Stimulated activated naive CD4-positive, alpha-beta T cell (primary cell): ENCODE data around the gene WDR81.
"Not testable (repeated sequence)": the region's sequence is repeated elsewhere in the genome, so short reads cannot be mapped to it uniquely, and the experiment has no call there.

Source experiments
- DNase-seq, 6 experiments: peaks; one replicate each; lab custom pipeline; 2025; lab: John Stamatoyannopoulos, UW

The WDR81 gene

DNA sequence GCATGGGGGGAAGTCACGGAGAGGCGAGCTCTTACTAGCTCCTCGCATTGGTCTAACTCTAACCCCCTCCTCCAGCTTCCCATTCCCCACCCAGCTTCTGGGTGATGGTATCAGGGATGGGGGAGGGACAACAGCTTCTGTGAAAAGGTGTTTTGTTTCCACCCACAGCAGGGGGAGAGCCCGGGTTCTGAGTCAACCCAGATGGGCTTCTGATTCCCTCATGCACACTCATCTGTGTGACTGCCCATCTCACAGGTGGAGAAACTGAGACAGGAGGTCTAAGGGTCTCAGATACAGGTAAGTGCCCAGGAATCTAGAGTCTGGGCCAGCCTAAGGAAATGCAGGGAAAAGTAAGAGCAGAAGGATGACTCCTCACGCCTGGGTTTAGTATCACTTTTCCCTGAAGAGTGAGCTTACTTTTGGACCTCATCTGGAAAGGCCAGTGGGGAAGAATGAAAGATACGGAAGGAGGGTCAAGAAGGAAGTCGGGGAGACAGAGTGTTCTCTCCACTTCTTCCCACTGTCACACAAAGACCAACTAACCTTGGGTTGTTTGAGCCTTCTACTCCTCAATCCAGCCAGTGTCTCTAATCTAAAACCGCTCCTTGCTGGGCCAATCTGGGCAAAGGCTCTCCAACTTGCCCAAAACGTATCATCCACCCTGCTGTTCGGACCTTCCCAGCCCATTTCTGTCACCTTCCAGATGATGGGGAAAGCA is 11.2 kb upstream of the WDR81 start:
- DNase-seq = no peak

DNA sequence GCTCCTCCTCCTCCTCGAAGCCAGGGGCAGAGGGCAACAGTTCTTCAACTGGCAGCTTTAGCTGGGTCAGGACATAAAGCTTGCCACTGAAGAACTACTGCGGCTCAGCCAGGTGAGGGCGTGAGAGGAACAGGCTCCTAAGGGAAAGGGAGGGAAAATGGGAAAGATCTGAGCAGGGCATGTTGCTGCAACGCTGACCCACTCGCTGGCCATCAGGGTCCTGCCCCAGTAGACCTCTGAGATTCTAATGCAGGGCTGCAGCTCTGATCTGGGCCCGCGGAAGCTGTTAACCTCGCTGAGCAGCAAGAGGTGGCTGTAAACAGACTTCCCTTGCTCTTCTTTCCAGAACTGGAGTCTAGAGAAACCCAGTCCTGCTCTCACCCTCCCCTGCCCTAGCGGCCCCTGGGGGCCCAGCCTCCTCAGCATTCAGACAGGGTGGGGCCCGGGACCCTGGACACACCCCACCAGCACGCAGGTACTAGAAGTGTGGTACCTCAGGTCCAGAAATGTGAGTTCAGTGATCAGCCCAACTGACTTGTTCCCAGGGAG is 10.6 kb upstream of the WDR81 start:
- peak in 1 of 6 experiments; percentile 2 for DNase-seq

DNA sequence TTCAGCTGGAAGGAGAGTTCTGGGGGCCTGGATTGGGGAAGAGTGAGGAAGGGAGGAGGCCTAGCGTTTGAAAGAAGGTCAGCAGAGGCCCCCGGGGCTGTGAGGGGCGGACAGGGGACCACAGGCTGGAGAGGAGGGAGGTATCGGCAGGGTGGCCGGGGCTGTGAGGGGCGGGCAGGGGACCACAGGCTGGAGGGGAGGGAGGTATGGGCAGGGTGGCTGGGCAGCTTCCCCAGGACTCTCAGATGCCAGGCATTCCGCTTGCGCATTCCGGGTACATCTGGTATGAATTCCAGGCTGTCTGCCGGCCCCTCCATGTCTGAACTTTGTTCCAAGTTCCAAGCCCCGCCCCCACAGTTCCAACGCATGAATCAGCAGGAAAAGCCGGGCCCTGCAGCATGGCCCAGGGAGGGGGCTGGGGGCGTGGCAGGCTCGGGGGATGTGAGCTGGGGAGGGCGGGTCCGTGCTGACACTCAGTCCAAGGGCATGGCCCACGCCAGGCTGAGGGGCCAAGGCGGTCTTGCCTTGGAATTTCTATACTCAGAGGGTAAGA is 10.0 kb upstream of the WDR81 start:
- peak in 1 of 6 experiments; percentile 36 for DNase-seq

DNA sequence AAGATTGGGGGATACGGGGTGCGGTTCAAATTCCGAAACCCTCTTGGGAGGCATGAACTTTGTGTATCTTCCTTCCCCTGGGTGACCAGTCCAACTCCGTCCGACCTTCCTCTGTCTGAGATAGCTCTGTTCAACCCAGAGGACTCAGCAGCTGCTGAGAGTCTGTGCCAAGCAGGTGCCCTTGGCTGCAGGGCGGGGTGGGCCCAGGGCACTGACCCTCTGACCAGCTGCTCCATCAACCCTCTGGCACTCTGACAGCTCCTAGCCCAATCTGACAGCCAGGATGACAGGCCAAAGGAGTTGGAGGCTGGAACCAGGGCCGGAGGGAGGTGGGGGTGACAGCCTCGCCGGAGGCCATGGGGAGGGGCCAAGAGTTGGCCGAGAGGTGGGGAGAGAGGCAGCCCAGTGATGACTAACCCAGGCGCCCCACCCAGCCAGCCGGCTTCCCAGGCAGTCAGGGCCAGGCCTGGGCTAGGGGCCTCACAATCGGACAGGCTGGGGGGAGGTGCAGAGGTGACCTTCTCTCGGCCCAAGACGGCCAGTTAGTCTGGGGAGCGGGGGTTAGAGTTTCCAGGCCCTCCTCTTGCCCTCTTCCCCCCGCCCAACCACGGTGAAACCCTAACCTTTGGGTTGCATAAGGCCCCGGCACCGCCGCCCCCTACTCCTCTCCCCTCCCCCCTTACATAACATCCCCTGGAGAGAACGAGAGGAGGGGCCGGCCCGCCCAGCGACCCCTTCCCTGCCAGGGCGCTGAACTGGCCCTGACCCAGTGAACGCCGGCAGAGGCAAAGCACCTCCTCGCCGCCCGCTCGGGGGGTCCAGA is 9.3 kb upstream of the WDR81 start:
- peak in 1 of 6 experiments; percentile 15 for DNase-seq

DNA sequence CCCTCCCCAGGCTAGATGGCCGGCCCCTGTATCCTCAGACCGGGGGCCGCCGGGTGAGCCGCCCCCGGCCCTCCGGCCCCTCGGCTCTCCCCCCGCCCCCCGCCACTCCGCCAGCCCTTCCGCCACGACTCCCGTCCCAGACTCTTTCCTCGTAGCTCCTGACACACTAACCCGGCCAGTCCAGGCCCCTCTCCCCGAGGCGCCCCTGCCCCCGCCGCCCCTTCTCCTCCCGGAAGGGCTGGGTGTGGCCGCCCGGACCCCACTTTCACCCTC is 8.8 kb upstream of the WDR81 start:
- no peak for DNase-seq

DNA sequence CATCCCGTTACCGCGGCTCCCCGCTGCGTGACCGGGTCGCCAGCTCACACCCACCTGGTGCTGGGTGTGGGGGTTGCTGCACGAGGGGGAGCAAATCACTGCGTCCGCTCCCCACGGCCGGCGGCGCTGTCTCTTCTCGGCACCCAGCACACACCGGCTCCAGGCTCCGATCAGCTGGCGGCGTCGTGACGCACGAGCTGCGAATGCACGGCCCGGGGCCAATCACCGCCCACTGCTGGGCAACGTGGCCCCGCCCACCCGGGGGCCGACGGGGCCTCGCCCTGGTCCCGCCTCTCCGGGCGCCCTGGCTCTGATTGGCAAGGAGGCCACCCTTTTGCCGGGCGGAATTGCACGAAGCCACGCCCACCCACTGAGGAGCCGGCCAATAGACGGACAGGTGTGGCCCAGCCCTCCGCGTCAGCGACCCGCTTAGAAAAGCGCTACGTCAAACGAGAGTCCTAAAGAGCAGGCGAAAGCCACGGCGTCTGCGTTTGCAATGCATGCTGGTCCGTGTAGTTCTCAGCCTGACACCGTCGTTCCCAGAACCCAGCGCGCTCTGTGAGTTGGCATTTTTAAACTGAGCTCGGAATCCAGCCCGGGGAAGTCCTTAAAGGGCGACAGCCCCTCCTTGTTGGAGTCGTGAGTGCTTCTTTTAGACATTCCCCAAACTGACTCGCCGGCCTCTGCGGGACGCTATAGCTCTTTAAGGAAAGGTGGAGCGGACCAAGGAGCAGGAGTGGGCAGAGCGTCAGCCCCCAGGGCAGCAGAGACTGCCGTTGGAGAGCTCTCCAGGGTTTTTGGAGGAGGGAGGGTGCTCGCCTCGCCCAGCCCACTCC is 8.2 kb upstream of the WDR81 start:
- DNase-seq = peak; percentile 97 to 100 (median 100)

DNA sequence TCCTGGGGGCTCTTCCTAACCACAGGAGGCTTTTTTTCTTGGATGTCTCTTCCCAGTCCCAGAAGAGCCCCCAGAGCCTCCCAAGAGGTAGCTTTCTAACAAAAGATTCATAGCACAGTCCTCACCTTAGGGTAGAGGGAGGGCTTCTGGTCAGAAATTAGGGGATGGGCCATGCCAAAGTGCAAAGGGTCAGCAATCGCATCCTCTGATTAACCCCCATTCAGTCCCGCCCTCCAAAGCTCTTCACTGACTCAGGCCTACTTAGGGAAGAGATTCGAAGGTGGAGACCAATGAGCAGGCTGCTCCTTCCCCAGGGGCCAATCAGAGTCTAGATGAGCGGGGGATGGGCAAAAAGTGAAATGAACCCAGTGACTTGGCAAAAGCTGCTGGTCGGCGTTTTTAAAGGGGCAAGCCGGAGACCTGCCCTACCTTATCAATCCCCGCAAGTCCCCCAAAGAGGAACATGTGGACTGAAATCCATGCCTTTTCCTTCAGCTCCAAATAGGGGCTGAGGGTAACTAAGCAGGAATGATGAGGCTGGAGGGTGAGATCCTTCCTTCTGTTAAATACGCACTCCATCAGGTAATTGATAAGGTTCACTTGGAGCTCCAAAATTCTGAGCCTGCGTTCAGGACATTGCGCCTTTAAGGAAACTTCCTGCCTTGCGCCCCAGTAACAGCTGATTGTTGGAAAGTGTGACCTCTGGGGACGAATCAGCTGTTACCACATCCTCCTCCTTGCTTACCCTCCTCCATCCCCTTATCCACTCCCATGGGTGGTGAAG is 7.4 kb upstream of the WDR81 start:
- DNase-seq = peak; percentile 55 to 76 (median 64)

DNA sequence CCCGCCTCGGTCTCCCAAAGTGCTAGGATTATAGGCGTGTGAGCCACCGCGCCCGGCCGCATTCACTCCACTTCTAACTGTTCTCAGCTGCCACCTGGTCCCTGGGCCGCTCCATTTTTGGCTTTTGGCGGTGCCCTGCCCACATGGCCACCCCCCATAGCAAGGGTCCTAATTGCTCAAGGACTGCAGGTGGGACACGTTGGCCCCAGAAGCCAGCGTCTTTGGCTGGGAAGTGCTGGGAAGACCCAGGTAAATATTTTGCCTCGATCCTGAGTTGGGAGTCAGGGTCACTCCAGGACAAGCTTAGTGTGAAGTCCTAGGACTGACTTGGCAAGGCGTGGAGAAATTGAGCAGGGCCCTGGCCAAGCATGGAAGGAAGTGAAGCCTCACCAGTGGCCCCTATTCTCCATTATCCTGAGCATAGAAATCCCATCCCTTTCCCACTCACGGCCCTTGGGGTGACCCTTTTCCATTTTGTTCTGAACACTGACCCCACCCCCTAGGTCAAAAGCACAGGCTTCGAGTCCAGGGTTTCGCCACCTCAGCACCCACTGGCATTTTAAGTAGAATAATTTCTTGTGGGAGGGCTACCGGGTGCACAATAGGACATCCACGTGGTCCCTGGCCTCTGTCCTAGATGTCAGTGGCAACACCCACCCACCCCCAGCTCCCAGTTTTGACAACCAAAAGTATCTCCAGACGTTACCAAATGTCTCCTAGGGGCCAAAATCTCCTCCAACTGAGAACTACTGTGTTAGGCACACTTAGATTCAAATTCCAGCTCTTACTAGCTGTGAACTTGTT is 5.9 kb upstream of the WDR81 start:
- DNase-seq = no peak

DNA sequence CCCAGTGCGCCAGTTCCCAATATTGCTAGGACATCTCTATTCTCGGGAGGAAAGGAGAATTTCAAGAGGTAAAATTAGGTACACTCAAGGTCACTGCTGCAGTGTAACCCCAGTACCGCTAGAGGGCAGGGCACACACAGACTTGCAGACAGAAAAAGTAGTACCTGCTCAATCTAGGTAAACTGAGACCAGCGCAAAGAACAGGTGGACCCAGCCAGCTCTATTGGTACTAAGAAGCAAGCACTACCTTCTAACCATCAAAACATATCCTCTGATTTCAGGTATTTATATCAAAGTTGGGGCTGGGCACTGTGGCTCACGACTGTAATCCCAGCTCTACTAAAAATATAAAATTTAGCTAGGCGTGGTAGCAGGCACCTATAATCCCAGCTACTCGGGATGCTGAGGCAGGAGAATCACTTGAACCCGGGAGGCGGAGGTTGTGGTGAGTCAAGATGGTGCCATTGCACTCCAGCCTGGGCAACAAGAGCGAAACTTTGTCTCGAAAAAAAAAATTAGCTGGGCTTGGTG is 3.6 kb upstream of the WDR81 start:
- peak; percentile 45 to 77 (median 58) for DNase-seq

DNA sequence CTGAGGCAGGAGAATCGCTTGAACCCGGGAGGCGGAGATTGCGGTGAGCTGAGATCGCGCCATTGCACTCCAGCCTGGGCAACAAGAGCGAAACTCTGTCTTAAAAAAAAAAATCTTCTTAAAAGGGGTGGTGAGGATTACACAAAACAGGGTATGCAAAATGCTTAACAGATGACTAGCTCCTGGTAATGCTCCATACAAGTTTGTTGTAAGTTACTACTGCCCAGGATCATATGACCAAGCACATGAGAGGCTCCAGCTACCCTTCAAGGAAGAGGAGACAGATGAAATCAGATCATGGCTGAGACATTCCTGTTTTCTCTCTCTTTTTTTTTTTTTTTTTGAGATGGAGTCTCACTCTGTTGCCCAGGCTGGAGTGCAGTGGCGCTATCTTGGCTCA is 2.5 kb upstream of the WDR81 start:
- not testable (repeated sequence) for DNase-seq

DNA sequence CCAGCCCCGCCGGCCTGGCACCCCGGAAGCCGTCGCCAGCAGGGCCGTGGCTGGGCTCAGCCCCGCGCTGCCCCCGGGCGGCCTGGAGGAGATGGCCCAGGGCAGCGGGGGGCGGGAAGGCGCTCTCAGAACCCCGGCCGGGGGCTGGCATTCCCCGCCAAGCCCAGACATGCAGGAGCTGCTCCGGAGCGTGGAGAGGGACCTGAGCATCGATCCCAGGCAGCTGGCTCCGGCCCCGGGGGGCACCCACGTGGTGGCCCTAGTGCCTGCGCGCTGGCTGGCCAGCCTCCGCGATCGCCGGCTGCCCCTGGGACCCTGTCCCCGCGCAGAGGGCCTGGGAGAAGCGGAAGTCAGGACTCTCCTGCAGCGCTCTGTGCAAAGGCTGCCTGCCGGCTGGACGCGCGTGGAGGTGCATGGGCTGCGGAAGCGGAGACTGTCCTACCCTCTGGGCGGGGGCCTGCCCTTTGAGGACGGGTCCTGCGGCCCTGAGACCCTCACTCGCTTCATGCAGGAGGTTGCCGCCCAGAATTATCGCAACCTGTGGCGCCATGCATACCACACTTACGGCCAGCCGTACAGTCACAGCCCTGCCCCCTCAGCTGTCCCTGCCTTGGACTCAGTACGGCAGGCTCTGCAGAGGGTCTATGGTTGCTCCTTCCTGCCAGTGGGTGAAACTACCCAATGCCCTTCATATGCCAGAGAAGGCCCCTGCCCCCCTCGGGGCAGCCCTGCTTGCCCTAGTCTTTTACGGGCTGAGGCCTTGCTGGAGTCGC is 551 bp downstream of the WDR81 start:
- DNase-seq = peak in 2 of 6 experiments; percentile 24 to 45

DNA sequence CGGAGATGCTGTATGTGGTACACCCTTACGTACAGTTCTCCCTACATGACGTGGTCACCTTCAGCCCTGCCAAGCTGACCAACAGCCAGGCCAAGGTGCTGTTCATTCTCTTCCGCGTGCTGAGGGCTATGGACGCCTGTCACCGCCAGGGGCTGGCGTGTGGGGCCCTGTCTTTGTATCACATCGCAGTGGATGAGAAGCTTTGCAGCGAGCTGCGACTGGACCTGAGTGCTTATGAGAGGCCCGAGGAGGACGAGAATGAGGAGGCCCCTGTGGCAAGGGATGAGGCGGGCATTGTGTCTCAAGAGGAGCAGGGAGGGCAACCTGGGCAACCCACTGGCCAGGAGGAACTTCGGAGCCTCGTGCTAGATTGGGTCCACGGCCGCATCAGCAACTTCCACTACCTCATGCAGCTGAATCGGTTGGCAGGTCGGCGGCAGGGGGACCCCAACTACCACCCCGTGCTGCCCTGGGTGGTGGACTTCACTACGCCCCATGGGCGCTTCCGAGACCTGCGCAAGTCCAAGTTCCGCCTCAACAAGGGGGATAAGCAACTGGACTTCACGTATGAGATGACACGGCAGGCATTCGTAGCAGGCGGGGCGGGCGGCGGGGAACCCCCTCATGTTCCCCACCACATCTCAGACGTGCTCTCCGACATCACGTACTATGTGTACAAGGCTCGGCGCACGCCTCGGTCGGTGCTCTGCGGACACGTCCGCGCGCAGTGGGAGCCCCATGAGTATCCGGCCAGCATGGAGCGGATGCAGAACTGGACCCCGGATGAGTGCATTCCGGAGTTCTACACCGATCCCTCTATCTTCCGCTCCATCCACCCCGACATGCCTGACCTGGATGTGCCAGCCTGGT is 1.4 kb downstream of the WDR81 start:
- DNase-seq = no peak

DNA sequence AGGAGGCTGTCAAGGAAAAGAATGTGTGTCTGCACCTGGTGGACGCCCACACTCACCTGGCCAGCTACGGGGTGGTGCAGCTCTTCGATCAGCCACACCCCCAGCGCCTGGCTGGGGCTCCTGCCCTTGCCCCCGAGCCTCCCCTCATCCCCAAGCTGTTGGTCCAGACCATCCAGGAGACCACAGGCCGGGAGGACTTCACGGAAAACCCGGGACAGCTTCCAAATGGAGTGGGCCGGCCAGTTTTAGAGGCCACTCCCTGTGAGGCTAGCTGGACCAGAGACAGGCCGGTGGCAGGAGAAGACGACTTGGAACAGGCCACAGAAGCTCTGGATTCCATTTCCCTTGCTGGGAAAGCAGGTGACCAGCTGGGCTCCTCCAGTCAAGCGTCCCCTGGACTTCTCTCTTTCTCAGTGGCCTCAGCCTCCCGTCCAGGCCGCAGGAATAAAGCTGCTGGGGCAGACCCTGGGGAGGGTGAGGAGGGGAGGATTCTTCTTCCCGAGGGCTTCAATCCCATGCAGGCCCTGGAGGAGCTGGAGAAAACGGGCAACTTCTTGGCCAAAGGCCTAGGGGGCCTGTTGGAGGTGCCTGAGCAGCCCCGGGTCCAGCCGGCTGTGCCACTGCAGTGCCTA is 2.2 kb downstream of the WDR81 start:
- no peak for DNase-seq

DNA sequence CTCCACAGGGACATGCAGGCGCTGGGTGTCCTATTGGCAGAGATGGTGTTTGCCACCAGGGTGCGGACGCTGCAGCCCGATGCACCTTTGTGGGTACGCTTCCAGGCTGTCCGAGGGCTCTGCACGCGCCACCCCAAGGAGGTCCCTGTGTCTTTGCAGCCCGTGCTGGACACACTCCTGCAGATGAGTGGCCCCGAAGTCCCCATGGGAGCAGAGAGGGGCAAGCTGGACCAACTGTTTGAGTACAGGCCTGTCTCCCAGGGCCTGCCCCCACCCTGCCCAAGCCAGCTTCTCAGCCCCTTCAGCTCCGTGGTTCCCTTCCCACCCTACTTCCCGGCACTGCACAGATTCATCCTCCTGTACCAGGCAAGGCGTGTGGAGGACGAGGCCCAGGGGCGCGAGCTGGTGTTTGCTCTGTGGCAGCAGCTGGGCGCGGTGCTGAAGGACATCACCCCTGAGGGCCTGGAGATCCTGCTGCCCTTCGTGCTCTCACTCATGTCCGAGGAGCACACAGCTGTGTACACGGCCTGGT is 2.8 kb downstream of the WDR81 start:
- no peak for DNase-seq

DNA sequence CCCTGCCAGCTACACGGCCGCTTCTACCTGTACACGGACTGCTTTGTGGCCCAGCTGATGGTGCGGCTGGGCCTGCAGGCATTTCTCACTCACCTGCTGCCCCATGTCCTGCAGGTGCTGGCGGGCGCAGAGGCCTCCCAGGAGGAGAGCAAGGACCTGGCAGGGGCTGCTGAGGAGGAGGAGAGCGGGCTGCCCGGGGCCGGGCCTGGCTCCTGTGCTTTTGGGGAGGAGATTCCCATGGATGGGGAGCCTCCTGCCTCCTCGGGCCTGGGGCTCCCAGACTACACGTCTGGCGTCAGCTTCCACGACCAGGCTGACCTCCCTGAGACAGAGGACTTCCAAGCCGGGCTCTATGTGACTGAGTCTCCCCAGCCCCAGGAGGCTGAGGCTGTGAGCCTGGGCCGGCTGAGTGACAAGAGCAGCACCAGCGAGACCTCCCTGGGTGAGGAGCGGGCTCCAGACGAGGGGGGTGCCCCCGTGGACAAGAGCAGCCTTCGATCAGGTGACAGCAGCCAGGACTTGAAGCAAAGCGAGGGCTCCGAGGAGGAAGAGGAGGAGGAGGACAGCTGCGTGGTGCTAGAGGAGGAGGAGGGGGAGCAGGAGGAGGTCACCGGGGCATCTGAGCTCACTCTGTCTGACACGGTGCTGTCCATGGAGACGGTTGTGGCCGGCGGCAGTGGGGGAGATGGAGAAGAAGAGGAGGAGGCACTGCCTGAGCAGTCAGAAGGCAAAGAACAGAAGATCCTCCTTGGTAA is 3.5 kb downstream of the WDR81 start:
- DNase-seq = no peak

DNA sequence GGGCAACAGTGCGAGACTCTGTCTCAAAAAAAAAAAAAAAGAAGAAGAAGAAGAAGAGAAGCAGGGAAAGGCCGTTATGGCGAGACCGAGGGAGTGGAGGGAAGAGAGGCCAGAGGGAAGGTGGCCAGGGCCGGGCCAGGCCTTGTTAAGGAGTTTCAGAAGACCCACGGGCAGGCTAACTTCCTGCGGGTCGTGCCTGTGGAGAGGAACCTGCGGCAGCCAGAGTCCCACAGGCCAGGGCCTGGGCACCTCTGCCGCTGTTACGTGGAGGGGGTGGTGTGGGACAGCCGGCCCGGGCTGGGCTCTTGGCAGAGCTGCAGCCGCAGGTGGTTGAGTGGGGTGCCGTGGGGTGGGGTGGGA is 5.4 kb downstream of the WDR81 start:
- DNase-seq = no peak
